DOHH2 (cell line): ENCODE data around the gene SIGLEC15.

Experiments used
- EZH2phosphoT487 ChIP-seq: fragments of 200-600 bp; sonication (generic); IDR thresholded peaks from 2 replicates; pipeline ENCODE4 v1.6.1; 2017; ENCODE audit warnings: borderline replicate concordance, mild to moderate bottlenecking, antibody characterized with exemption, low read length, moderate library complexity, mixed read lengths
- TF ChIP-seq, protein P1 (sequence below): fragments of 200-600 bp; sonication (generic); IDR thresholded peaks from one replicate; pipeline ENCODE4 v1.5.1; 2014; ENCODE audit warnings: antibody characterized with exemption, mild to moderate bottlenecking, low read depth, low read length; ENCODE audit not compliant: poor library complexity, severe bottlenecking

DNA sequence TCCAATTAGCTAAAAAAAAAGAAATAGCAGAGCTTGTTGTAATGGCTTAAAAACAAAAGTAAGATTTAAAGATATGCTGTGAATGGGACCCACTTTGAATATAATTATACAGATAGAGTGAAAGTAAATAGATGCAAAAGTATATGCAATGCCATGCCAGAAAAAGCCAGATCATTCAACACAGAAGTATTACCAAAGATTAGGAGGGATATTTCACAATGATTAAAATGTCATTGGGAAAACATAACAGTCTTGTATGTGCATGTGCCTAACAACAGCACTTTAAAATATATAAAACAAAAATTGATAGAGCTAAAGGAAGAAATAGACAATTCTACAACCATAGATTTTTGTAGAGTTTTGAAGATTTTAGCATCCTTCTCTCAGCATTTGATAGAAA lies 19.9 kb upstream of the SIGLEC15 start:
- TF ChIP-seq, protein P1, sequence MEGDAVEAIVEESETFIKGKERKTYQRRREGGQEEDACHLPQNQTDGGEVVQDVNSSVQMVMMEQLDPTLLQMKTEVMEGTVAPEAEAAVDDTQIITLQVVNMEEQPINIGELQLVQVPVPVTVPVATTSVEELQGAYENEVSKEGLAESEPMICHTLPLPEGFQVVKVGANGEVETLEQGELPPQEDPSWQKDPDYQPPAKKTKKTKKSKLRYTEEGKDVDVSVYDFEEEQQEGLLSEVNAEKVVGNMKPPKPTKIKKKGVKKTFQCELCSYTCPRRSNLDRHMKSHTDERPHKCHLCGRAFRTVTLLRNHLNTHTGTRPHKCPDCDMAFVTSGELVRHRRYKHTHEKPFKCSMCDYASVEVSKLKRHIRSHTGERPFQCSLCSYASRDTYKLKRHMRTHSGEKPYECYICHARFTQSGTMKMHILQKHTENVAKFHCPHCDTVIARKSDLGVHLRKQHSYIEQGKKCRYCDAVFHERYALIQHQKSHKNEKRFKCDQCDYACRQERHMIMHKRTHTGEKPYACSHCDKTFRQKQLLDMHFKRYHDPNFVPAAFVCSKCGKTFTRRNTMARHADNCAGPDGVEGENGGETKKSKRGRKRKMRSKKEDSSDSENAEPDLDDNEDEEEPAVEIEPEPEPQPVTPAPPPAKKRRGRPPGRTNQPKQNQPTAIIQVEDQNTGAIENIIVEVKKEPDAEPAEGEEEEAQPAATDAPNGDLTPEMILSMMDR, result no peak
- no peak for TF ChIP-seq EZH2phosphoT487
